GM19455 (cell line): Measurements from ENCODE around the gene TNFSF13B.

Source experiments
- ATAC-seq: cut with Tn5 transposase; IDR thresholded peaks from one replicate; pipeline ENCODE4 v1.9.1; 2021; ENCODE audit not compliant: unreplicated experiment

Gene TNFSF13B

DNA sequence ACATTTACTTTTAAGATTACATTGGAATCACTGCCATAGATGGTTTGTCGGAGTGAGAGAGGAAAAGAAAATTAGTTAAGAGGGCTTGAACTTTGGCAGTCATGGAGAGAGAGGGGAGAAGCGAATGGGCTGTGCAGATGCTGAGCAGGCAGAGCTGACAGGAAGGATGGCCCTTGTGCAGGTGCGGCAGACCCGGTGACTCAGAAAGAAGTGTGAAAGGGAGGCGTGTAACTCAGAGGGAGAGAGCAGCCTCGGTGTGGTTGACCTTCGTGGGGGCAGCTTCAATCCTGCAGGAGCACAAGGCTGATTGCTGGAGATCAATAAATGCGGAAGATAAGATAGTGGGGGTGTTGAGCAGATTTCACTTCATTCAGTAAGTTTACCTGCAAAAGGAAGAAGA, 76.9 kb downstream of the TNFSF13B start:
- ATAC-seq: no peak

DNA sequence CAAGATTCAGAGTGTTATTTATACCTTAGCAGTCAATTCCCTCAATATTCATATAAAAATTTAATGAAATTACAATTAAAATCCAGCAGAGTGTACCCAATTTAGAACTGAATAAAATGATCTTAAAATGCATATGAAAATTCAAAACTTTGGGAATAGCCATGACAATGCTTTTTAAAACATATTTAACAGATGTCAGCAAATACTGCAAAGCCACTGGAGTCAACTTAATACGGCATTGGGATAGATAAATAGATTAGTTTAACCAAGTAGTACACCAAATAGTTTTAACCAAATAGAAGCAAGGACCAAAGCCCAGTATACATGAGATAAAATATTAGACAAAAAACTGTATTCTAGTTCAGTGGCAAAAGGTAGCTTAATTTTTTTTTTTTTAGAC, 79.8 kb downstream of the TNFSF13B start:
- no peak for ATAC-seq

DNA sequence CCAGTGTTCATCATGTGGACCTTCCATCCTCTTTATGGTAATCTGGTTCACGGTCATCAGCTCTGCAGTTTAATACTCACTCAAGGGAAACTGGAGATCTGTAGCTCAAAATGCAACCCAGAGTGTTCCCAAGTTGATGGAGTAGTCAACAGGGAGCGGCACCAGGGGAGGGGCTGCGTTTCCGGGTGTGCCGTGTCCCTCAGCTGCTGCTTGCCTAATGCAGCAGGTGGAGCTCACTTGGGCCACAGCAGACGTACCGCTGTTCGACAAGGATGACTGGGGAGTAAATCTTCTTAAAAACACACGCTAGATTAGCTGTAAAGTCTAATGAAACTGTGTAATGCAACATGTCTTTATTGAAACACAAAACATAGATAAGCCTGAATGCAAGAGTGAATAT, 81.1 kb downstream of the TNFSF13B start:
- no peak for ATAC-seq

DNA sequence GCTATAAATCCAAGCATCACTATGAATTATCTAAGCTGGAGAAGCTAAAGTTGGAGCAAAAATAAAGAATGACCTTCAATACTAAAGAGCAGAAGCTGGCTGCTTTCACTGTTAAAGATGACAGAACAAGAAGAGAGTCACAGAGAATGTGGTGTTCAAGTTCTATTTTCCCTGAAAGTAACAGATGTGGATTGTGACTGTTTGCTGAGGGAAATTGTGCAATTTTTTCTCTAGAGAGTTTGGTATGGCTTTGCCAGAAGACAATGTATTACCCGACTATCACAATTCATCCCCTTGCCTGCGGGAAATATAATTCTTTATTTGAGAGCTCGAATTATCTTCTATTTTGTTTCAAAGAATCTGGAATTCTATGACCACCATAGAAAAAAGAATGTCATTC, 83.1 kb downstream of the TNFSF13B start:
- no peak for ATAC-seq

DNA sequence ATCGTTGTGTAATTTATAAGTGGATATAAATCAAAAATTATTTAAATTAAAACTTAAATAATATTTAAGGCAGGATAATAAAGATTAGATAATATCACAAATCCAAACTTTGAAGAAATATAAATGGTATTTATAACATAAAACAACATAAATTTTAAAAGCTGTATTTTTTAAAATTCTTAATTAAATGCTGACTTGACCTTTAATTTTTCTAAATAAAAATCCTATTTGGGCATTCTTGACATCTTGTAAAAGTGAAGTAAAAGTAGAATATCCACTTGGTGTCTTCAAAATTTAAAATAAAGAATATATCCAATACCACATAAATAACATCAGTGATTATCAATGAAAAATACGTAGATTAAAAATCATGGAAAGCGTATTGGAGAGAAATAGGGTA, 87.7 kb downstream of the TNFSF13B start:
- ATAC-seq: no peak
